GM12891 (cell line): Measurements from ENCODE around the gene NSMCE1.

Experiments used
- POLR2A ChIP-seq: IDR thresholded peaks from 2 replicates; pipeline ENCODE4 v1.6.1; 2011; ENCODE audit warnings: low read depth, low read length, control low read depth
- POLR2AphosphoS5 ChIP-seq: IDR thresholded peaks from 2 replicates; pipeline ENCODE4 v1.6.1; 2011; ENCODE audit warnings: low read depth, low read length, control low read depth
- TAF1 ChIP-seq: IDR thresholded peaks from 2 replicates; pipeline ENCODE4 v1.6.1; 2011; ENCODE audit warnings: low read depth, low read length, control low read depth

DNA sequence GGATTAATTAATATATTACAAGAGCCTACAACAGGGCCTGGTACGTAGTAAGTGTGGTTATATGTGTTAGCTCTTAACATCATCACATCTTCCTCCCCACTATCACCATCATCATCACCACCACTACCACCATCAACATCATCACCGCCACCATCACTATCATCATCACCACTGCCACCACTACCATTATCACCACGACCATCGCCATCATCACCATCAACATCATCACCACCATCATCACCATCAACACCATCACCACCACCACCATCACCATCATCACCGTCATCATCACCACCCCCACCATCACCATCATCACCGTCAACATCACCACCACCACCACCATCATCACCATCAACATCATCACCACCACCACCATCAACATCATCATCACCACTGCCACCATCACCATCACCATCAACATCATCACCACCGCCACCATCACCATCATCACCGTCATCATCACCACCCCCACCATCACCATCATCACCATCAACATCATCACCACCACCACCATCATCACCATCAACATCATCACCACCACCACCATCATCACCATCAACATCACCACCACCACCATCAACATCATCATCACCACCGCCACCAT lies 37.4 kb upstream of the NSMCE1 start:
- TF ChIP-seq TAF1 (no peak), POLR2A (no peak), POLR2AphosphoS5 (no peak)
